Epithelial cell of esophagus (primary cell): ENCODE data around the gene CLDN7.

ENCODE experiments used
- DNase-seq: peaks from one replicate; pipeline ENCODE4 v3.0.0; 2010; ENCODE audit warnings: low read depth
- H3K4me3 ChIP-seq: 2 replicates; pipeline ENCODE4 v1.5.1; 2011; ENCODE audit warnings: mild to moderate bottlenecking, low read length, control low read depth
- TF ChIP-seq, protein P1 (sequence below): IDR thresholded peaks from 2 replicates; pipeline ENCODE4 v1.5.1; 2011; ENCODE audit warnings: low read depth, mild to moderate bottlenecking, low read length, control low read depth, inconsistent platforms; ENCODE audit not compliant: insufficient read depth; ENCODE audit errors: missing control alignments

Gene CLDN7

DNA sequence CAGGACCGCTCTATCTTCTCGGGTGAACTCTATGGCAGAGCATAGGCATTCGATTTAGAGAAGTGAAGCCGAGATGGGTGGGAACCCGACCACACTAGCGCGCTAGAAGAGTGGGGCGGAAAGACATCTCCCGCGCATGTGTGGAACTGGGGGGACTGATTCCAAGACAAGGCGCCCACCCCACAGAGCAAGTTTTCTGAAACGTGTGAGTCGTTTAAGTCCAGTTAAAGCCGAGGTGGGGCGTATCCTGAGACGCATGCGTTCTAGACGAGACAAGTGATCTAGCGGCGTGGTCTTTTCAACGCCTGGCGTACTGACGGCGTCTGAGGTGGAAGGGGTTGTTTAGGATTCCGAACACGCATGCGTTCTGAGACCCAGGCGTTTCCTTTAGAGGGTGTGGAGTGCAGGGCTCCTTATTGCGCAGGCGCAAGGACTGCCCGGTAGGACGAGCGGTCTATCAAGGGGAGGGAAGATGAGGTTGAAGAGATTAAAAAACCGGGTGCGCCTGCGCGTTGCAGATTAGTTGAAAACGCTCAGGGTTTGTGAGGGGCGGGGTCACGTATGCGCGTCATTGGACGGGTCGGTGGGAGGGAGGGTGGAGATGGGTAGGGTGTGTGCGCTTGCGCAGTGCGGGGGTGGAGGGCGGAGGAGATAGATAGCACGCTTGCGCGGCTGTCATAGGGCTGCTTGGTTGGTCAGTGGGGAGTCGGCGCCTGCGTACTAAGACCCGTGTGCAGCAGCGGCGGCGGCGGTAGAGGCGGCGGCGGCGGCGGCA is 44.8 kb upstream of the CLDN7 start, which contains the start of gene EIF5A:
TSS of gene EIF5A (plus strand) at position 718 of the 775 bp plus-strand sequence. CDS start 2,008 bp downstream, outside the sequence.
- TF ChIP-seq, protein P1, sequence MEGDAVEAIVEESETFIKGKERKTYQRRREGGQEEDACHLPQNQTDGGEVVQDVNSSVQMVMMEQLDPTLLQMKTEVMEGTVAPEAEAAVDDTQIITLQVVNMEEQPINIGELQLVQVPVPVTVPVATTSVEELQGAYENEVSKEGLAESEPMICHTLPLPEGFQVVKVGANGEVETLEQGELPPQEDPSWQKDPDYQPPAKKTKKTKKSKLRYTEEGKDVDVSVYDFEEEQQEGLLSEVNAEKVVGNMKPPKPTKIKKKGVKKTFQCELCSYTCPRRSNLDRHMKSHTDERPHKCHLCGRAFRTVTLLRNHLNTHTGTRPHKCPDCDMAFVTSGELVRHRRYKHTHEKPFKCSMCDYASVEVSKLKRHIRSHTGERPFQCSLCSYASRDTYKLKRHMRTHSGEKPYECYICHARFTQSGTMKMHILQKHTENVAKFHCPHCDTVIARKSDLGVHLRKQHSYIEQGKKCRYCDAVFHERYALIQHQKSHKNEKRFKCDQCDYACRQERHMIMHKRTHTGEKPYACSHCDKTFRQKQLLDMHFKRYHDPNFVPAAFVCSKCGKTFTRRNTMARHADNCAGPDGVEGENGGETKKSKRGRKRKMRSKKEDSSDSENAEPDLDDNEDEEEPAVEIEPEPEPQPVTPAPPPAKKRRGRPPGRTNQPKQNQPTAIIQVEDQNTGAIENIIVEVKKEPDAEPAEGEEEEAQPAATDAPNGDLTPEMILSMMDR: no peak
- H3K4me3 ChIP-seq: peak within 1 kb of the TSS; percentile 90
- peak; percentile 100 for DNase-seq

DNA sequence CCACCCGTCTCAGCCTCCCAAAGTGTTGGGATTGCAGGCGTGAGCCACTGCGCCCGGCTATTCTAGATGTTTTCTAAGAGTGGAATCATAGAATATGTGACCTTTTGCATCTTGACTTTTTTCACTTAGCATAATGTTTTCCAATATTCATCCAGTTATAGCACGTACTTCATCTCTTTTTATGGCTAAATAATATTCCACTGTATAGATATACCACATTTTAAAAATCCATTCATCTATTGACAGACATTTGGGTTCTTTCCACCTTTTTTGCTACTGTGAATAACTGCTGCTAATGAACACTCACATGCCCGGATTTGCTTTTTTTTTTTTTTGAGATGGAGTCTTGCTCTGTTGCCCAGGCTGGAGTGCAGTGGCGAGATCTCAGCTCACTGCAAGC is 41.9 kb upstream of the CLDN7 start:
- no peak for DNase-seq
- no peak overlapping the region for H3K4me3 ChIP-seq
- TF ChIP-seq, protein P1: no peak

DNA sequence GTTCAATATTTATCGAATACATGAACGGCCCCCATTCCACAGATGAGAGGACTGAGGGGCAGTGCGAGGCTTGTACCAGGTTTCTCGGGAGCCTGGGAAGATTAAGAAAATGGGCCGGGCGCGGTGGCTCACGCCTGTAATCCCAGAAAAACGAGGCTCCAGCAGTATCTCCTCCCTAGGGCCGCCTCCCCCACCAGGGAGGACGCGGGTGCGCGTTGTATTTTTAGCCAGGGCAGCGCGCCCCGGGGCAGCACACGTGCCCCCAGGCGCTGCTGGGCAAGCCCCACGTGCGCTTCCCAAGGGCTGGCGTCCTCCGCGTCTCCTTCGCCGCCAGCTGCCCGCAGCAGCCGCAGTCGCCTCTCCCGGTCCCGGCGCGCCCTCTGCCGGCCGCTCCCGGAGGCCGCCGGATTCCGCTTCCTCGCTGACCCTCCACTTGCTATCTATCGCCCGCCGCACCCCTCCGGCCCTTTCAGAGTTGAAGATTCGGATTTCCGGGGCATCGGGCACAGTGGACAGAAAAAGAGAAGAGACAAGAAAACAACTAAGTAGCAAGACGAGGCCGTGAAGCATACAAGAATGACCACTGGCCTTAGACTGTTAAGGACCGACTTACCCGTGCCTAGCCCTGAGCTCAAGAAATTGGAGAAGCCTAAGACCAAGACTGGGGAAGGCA is 34.0 kb upstream of the CLDN7 start:
- no peak overlapping the region for H3K4me3 ChIP-seq
- TF ChIP-seq, protein P1: peak; percentile 56
- peak; percentile 76 for DNase-seq

DNA sequence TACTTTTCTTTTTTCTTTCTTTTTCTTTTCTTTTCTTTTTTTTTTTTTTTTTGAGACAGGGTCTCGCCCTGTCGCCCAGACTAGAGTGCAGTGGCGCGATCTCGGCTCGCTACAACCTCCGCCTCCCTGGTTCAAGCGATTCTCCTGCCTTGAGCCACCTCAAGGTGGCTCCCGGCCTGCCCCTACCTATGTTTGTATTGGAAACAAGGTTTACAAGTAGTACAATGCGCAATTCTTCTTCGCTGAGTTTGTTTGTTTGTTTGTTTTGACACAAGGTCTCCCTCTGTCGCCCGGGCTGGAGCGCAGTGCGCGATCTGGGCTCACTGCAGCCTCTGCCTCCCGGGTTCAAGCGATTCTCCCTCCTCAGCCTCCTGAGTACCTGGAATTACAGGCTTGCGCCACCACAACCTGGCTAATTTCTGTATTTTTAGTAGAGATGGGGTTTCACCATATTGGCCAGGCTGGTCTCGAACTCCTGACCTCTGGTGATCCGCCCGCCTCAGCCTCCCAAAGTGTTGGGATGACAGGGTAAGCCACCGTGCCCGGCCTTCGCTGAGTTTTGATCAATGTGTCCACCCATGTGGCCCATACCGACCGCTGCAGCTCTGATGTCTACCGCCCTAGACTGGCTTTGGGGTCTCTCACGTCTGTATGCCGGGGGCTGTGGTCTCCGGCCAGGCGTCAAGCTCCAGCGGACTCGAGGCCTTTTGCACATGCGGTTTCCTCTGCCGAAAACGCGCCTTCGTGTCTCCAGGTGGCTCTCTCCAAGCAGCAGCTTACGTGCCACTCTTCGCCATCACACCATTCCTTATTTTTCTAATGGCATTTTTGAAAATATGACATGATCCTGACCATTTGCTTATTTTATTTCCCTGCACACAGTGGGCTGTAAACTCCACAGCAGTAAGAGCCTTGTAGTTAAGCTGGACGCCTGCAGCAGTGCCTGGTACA is 33.2 kb upstream of the CLDN7 start:
- TF ChIP-seq, protein P1: peak; percentile 13
- DNase-seq: no peak

DNA sequence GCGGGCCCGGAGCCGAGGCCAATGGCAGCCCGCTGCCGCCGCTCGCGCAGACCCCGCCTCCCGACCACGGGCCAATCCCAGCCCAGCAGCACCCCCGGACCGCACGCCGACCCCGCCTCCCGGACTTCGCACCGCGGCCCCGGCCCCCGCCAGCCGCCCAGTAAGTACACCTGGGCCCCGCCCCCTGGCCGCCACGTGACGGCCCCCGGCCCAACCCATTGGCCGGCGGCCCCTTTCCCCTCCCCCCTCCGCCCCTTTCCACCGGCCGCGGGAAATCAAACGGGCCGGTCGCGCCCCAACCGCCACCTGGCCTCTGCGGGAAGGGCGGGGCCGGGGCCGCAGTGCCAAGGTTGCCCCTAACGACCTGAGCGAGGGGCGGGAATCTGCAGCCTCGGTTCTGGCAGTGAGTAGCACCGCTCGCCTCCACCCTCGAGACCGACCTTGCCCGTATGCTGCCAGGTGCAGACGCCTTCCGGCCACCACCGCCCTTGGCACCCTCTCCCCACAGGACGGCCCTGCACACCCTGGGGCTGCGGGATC is 32.4 kb upstream of the CLDN7 start, which contains the start of gene YBX2:
TSS of gene YBX2 (minus strand) at position 26 of the 540 bp plus-strand sequence. CDS start 139 bp downstream, outside the sequence.
- peak; percentile 76 for DNase-seq
- TF ChIP-seq, protein P1: no peak
- H3K4me3 ChIP-seq: peak within 1 kb of the TSS; percentile 34

More for the DNA sequence above, 33.2 kb upstream of the CLDN7 start:
- H3K4me3 ChIP-seq: peak overlapping the region; percentile 34
